Natural killer cell (primary cell): ENCODE data around the gene PYGB. TPM values are rescaled to one million over a fixed set of nuclear protein-coding genes. Genes with fewer than 3 reads are reported as not detected.
"Not testable (repeated sequence)": the region's sequence is repeated elsewhere in the genome, so short reads cannot be mapped to it uniquely, and the experiment has no call there.

Experiments used
- ATAC-seq, 3 donors: fragments of 150-1000 bp in 2 of 3; fragments of 200-7000 bp in 1 of 3; cut with Tn5 transposase; 1 replicate in 1 of 3; 2 replicates in 2 of 3; pipeline ENCODE4 v1.10.0; 2021; ENCODE audit warnings: mild to moderate bottlenecking in 2 of 3, moderate library complexity in 2 of 3
- DNase-seq, 2 donors: peaks; one replicate each; pipeline versions ENCODE4 v3.0.0 to v3.0.0-alpha.2; 2013 to 2021; ENCODE audit warnings: mixed read lengths in 1 of 2
- H3K27ac ChIP-seq: one replicate; pipeline ENCODE4 v1.5.1; 2013; ENCODE audit warnings: mild to moderate bottlenecking, low read length
- H3K27me3 ChIP-seq: one replicate; pipeline ENCODE4 v1.6.1; 2013; ENCODE audit warnings: low read length; ENCODE audit not compliant: control insufficient read depth, insufficient read depth
- H3K36me3 ChIP-seq: one replicate; pipeline ENCODE4 v1.6.1; 2013; ENCODE audit warnings: low read length; ENCODE audit not compliant: control insufficient read depth, insufficient read depth
- H3K4me1 ChIP-seq: one replicate; pipeline ENCODE4 v1.6.1; 2013; ENCODE audit warnings: low read length; ENCODE audit not compliant: control insufficient read depth, insufficient read depth
- H3K4me3 ChIP-seq: one replicate; pipeline ENCODE4 v1.5.1; 2013; ENCODE audit warnings: low read length
- H3K9me3 ChIP-seq: one replicate; pipeline ENCODE4 v1.6.1; 2013; ENCODE audit warnings: low read length; ENCODE audit not compliant: control insufficient read depth, insufficient read depth
- H3K27ac Mint-ChIP-seq, 2 donors: one replicate each; pipeline ENCODE4 v1.8.0; 2022; ENCODE audit warnings: mild to moderate bottlenecking in 2 of 2, mixed read lengths in 2 of 2, moderate library complexity in 1 of 2
- H3K27me3 Mint-ChIP-seq, 2 donors: one replicate each; pipeline ENCODE4 v1.8.0; 2022; ENCODE audit warnings: low read depth in 2 of 2, mixed read lengths in 2 of 2
- H3K36me3 Mint-ChIP-seq: one replicate; pipeline ENCODE4 v1.8.0; 2022; ENCODE audit warnings: mixed read lengths
- H3K4me1 Mint-ChIP-seq, 2 donors: one replicate each; pipeline ENCODE4 v1.8.0; 2022; ENCODE audit warnings: mixed read lengths in 2 of 2
- H3K4me3 Mint-ChIP-seq: one replicate; pipeline ENCODE4 v1.8.0; 2022; ENCODE audit warnings: mild to moderate bottlenecking, moderate library complexity, mixed read lengths
- H3K9me3 Mint-ChIP-seq, 2 donors: one replicate each; pipeline ENCODE4 v1.8.0; 2022; ENCODE audit warnings: mixed read lengths in 2 of 2
- WGBS: methylation state at CpG from one replicate; pipeline ENCODE4 v1.1.7; 2013; ENCODE audit warnings: missing lambda C conversion rate; ENCODE audit not compliant: insufficient coverage; 5-methylcytosine and 5-hydroxymethylcytosine counted together
- intact Hi-C: fragments of 100-400 bp; cut with micrococcal nuclease; formaldehyde crosslinking; loops from one replicate; pipeline ENCODE4 v1.14.2; 2022
- total RNA-seq, 4 donors: library from RNA; stranded (reverse); fragments of 120-200 nt in 1 of 4; gene quantifications; one replicate each; pipeline versions ENCODE4 v1.2.3 to v1.2.4, GENCODE V29; 2013 to 2022
- TF ChIP-seq, protein P1 (sequence below): fragments of 200-600 bp; IDR thresholded peaks from one replicate; pipeline ENCODE4 v1.8.0; 2022; ENCODE audit warnings: antibody characterized with exemption

PYGB gene
- total RNA-seq, 3 donors from 2014 or later (not counting 1 experiment from before 2014, with no cell fraction given) = 39.4 to 55.4 (median 47.0) TPM

DNA sequence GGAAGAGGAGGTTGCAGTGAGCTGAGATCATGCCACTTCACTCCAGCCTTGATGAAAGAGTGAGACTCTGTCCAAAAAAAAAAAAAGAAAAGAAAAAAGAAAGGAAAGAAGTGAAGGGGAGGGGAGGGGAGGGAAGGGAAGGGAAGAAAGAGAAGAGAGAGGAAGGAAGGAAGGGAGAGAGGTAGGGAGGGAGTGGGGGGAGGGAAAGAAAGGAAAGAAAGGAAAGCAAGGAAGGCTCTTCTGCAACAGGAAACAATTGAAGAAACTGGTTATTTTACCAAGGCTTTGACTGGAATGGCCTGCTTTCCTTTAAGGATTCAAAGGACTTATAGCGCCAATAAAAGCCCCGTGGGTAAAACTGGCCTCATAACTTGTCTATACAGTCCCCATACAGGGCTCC, 78.1 kb downstream of the PYGB start:
- no peak overlapping the region for H3K27ac Mint-ChIP-seq
- no peaks in the 10 kb centered on the region for H3K9me3 Mint-ChIP-seq
- peaks cover 34% of the 10 kb centered on the region for H3K4me1 ChIP-seq
- H3K4me3 ChIP-seq = no peak overlapping the region
- H3K4me1 Mint-ChIP-seq = peaks cover 38 to 39% of the 10 kb centered on the region in 2 donors
- intact Hi-C loops = no loop called here
- ATAC-seq (no peak), DNase-seq (no peak)
- no peaks in the 10 kb centered on the region for H3K36me3 ChIP-seq
- no peaks in the 10 kb centered on the region for H3K9me3 ChIP-seq
- H3K27me3 Mint-ChIP-seq = no peaks in the 10 kb centered on the region
- no peak overlapping the region for H3K27ac ChIP-seq
- H3K4me3 Mint-ChIP-seq = no peak overlapping the region
- WGBS = 100% methylated on average over 2 of the region's 2 CpGs
- TF ChIP-seq, protein P1, sequence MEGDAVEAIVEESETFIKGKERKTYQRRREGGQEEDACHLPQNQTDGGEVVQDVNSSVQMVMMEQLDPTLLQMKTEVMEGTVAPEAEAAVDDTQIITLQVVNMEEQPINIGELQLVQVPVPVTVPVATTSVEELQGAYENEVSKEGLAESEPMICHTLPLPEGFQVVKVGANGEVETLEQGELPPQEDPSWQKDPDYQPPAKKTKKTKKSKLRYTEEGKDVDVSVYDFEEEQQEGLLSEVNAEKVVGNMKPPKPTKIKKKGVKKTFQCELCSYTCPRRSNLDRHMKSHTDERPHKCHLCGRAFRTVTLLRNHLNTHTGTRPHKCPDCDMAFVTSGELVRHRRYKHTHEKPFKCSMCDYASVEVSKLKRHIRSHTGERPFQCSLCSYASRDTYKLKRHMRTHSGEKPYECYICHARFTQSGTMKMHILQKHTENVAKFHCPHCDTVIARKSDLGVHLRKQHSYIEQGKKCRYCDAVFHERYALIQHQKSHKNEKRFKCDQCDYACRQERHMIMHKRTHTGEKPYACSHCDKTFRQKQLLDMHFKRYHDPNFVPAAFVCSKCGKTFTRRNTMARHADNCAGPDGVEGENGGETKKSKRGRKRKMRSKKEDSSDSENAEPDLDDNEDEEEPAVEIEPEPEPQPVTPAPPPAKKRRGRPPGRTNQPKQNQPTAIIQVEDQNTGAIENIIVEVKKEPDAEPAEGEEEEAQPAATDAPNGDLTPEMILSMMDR = no peak
- H3K27me3 ChIP-seq = no peaks in the 10 kb centered on the region
- no peaks in the 10 kb centered on the region for H3K36me3 Mint-ChIP-seq

DNA sequence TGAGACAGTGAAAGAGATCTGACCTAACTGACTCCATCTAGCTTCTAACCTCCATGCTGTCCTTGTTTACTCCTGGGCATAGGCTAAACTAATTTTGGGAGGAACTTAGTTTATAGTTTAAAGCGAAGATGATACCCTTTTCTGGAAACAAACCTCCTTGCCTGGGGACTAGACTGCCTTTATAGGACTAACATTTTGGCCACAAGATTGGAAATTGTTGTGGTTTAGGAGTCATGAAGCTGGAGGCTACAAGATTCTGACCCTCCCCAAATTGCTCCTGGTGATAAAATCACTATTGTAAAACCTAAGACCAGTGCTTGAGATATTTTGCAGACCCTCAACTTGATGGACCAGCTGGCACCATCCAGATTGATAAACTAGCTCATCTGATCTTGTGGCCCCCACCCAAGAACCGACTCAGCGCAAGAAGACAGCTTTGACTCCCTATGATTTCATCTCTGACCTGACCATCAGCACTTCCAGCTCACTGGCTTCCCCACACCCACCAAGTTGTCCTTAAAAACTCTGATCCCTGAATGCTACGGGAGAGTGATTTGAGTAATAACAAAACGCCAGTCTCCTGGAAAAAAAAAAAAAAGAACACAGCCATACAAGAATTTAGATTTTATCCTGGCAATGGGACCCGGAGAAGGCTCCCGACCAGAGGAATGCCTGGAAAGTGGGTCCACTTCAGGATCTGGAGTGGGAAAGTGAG, 79.8 kb downstream of the PYGB start:
- no peaks in the 10 kb centered on the region for H3K27me3 Mint-ChIP-seq
- ATAC-seq (no peak), DNase-seq (no peak)
- no peaks in the 10 kb centered on the region for H3K36me3 ChIP-seq
- WGBS = 96% methylated on average over 7 of the region's 7 CpGs
- H3K36me3 Mint-ChIP-seq = no peaks in the 10 kb centered on the region
- H3K4me3 ChIP-seq = no peak overlapping the region
- H3K9me3 Mint-ChIP-seq = no peaks in the 10 kb centered on the region
- intact Hi-C loops = no loop called here
- no peak overlapping the region for H3K27ac ChIP-seq
- no peaks in the 10 kb centered on the region for H3K27me3 ChIP-seq
- H3K9me3 ChIP-seq = no peaks in the 10 kb centered on the region
- H3K4me1 Mint-ChIP-seq = peaks cover 26 to 28% of the 10 kb centered on the region in 2 donors
- H3K4me3 Mint-ChIP-seq = no peak overlapping the region
- TF ChIP-seq, protein P1 = no peak
- no peak overlapping the region for H3K27ac Mint-ChIP-seq
- H3K4me1 ChIP-seq = peaks cover 19% of the 10 kb centered on the region

GRCh38 chr20:25328954-25329498, 81.1 kb downstream of the PYGB start:
- H3K4me1 ChIP-seq = peaks cover 6% of the 10 kb centered on the region
- Mint-ChIP-seq H3K4me1 (peaks cover 15 to 19% of the 10 kb centered on the region in 2 donors), H3K36me3 (no peaks in the 10 kb centered on the region), H3K4me3 (no peak overlapping the region), H3K27me3 (no peaks in the 10 kb centered on the region), H3K9me3 (no peaks in the 10 kb centered on the region), H3K27ac (no peak overlapping the region)
- 97% methylated on average over 11 of the region's 12 CpGs for WGBS
- TF ChIP-seq, protein P1 = no peak
- DNase-seq (no peak), ATAC-seq (no peak)
- H3K27me3 ChIP-seq = no peaks in the 10 kb centered on the region
- no peak overlapping the region for H3K4me3 ChIP-seq
- intact Hi-C loops = no loop called here
- H3K27ac ChIP-seq = no peak overlapping the region
- H3K36me3 ChIP-seq = no peaks in the 10 kb centered on the region
- no peaks in the 10 kb centered on the region for H3K9me3 ChIP-seq

DNA sequence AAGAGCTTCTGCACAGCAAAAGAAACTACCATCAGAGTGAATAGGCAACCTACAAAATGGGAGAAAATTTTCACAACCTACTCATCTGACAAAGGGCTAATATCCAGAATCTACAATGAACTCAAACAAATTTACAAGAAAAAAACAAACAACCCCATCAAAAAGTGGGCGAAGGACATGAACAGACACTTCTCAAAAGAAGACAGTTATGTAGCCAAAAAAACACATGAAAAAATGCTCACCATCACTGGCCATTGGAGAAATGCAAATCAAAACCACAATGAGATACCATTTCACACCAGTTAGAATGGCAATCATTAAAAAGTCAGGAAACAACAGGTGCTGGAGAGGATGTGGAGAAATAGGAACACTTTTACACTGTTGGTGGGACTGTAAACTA, 87.1 kb downstream of the PYGB start:
- H3K27me3 ChIP-seq, DNase-seq, H3K27ac Mint-ChIP-seq, H3K27me3 Mint-ChIP-seq, H3K4me1 ChIP-seq, H3K4me3 ChIP-seq, ATAC-seq, H3K9me3 Mint-ChIP-seq, H3K4me3 Mint-ChIP-seq, H3K27ac ChIP-seq, intact Hi-C loops, H3K36me3 Mint-ChIP-seq, H3K9me3 ChIP-seq, H3K36me3 ChIP-seq: not testable (repeated sequence)
- no CpG with 5 or more reads among the region's 1 CpG for WGBS
- peaks cover 1 to 20% of the 10 kb centered on the region in 2 donors for H3K4me1 Mint-ChIP-seq
